H1 (cell line): ENCODE data around the gene SCGB1C2. TPM values are rescaled to one million over a fixed set of nuclear protein-coding genes. Genes with fewer than 3 reads are reported as not detected.
A peak's percentile ranks its signal among the peaks of the same experiment; 100 is the strongest.

Experiments
- CTCF ChIA-PET: fragments of 300-600 bp; sonication (Branson Sonifier 250); formaldehyde crosslinking; loops from one replicate; lab custom pipeline; 2021; ENCODE audit not compliant: partially characterized antibody; lab: Charles Lee
- POLR2A ChIA-PET: fragments of 300-600 bp; sonication (Branson Sonifier 250); formaldehyde crosslinking; loops from one replicate; lab custom pipeline; 2021; ENCODE audit warnings: inconsistent platforms; ENCODE audit not compliant: partially characterized antibody; lab: Charles Lee
- DNase-seq, 2 experiments: peaks; one replicate each; pipeline versions ENCODE4 v3.0.0 to v3.0.0-alpha.2; 2010 to 2022; ENCODE audit warnings: low spot score in 2 of 2, low read depth in 1 of 2, mixed read lengths in 1 of 2
- FAIRE-seq: peaks from 2 replicates; lab custom pipeline; 2011; peaks lifted over from hg19 to GRCh38; lab: Jason Lieb, UNC
- H2AFZ ChIP-seq: 2 replicates; pipeline ENCODE4 v1.8.1; 2012; ENCODE audit warnings: low read length, inconsistent platforms
- H2AK5ac ChIP-seq: 2 replicates; pipeline ENCODE4 v1.6.1; 2013; ENCODE audit warnings: low read depth, low read length
- H2BK120ac ChIP-seq: replicated peaks from 2 replicates; pipeline ENCODE3; 2013; ENCODE audit warnings: low read depth, low read length, inconsistent platforms
- H2BK12ac ChIP-seq: 2 replicates; pipeline ENCODE4 v1.6.1; 2013; ENCODE audit warnings: low read depth, low read length
- H2BK15ac ChIP-seq: 2 replicates; pipeline ENCODE4 v1.6.1; 2013; ENCODE audit warnings: low read length
- H2BK20ac ChIP-seq: 2 replicates; pipeline ENCODE4 v1.6.1; 2013; ENCODE audit warnings: low read length
- H2BK5ac ChIP-seq: 2 replicates; pipeline ENCODE4 v1.6.1; 2013; ENCODE audit warnings: low read depth, low read length
- H3K14ac ChIP-seq: 2 replicates; pipeline ENCODE4 v1.6.1; 2013; ENCODE audit warnings: inconsistent platforms; ENCODE audit not compliant: insufficient read length
- H3K18ac ChIP-seq: 2 replicates; pipeline ENCODE4 v1.6.1; 2013; ENCODE audit warnings: low read length; ENCODE audit errors: extremely low read depth
- H3K23ac ChIP-seq: 2 replicates; pipeline ENCODE4 v1.6.1; 2013; ENCODE audit warnings: inconsistent platforms; ENCODE audit not compliant: insufficient read length
- H3K23me2 ChIP-seq: 2 replicates; pipeline ENCODE4 v1.6.1; 2013; ENCODE audit warnings: low read depth, low read length
- H3K27ac ChIP-seq: 2 replicates; pipeline ENCODE4 v1.6.1; 2011; ENCODE audit warnings: low read depth, low read length, inconsistent platforms
- H3K27me3 ChIP-seq, 4 experiments: replicated peaks in 1 of 4; 1 replicate in 1 of 4; 2 replicates in 3 of 4; pipeline versions ENCODE4 v1.6.1 to v1.8.1; 2011 to 2013; ENCODE audit warnings: low read length in 3 of 4, mild to moderate bottlenecking in 3 of 4, inconsistent platforms in 2 of 4, mixed read lengths in 2 of 4, moderate library complexity in 1 of 4; ENCODE audit not compliant: control insufficient read depth in 3 of 4, insufficient read depth in 3 of 4; ENCODE audit errors: extremely low read depth in 1 of 4
- H3K36me3 ChIP-seq, 4 experiments: 2 replicates each; pipeline versions ENCODE4 v1.6.1 to v1.8.1; 2011 to 2013; ENCODE audit warnings: mild to moderate bottlenecking in 4 of 4, low read length in 3 of 4, moderate library complexity in 2 of 4, control low read depth in 1 of 4, inconsistent platforms in 1 of 4; ENCODE audit not compliant: insufficient read depth in 4 of 4, control insufficient read depth in 2 of 4
- H3K4ac ChIP-seq: replicated peaks from 2 replicates; pipeline ENCODE3; 2013; ENCODE audit warnings: low read length, low read depth, mixed read lengths, inconsistent platforms; ENCODE audit not compliant: insufficient read length
- H3K4me1 ChIP-seq, 4 experiments: replicated peaks in 1 of 4; 1 replicate in 1 of 4; 2 replicates in 3 of 4; pipeline versions ENCODE4 v1.6.1 to v1.8.1; 2011 to 2013; ENCODE audit warnings: low read length in 3 of 4, inconsistent platforms in 2 of 4, mixed read lengths in 1 of 4; ENCODE audit not compliant: insufficient read depth in 4 of 4, control insufficient read depth in 3 of 4
- H3K4me2 ChIP-seq, 2 experiments: 2 replicates each; pipeline versions ENCODE4 v1.6.1 to v1.8.1; 2011 to 2013; ENCODE audit warnings: low read depth in 2 of 2, low read length in 2 of 2, control low read depth in 1 of 2, inconsistent platforms in 1 of 2, mild to moderate bottlenecking in 1 of 2; ENCODE audit not compliant: insufficient read depth in 1 of 2
- H3K4me3 ChIP-seq, 4 experiments: fragments of 200-600, 300-600 bp in 1 of 4; sonication (generic), shearing (Covaris generic), sonication (Bioruptor Twin) in 1 of 4; 2 replicates each; pipeline versions ENCODE4 v1.5.1 to v1.8.1; 2011 to 2016; ENCODE audit warnings: low read length in 4 of 4, low read depth in 3 of 4, control low read depth in 2 of 4, inconsistent platforms in 2 of 4, mild to moderate bottlenecking in 2 of 4, mixed read lengths in 1 of 4, moderate library complexity in 1 of 4; ENCODE audit not compliant: insufficient read depth in 2 of 4; ENCODE audit errors: extremely low read depth in 1 of 4
- H3K56ac ChIP-seq: replicated peaks from 2 replicates; pipeline ENCODE3; 2013; ENCODE audit warnings: low read depth, mild to moderate bottlenecking, mixed read lengths, low read length, inconsistent platforms; ENCODE audit not compliant: insufficient read length
- H3K79me1 ChIP-seq: 2 replicates; pipeline ENCODE4 v1.6.1; 2013; ENCODE audit warnings: low read depth, low read length, control low read depth
- H3K79me2 ChIP-seq, 2 experiments: 2 replicates each; pipeline versions ENCODE4 v1.6.1 to v1.8.1; 2012 to 2013; ENCODE audit warnings: low read length in 2 of 2, mild to moderate bottlenecking in 2 of 2, inconsistent platforms in 1 of 2; ENCODE audit not compliant: insufficient read depth in 2 of 2, control insufficient read depth in 1 of 2
- H3K9ac ChIP-seq, 4 experiments: replicated peaks in 1 of 4; 1 replicate in 1 of 4; 2 replicates in 3 of 4; pipeline versions ENCODE4 v1.6.1 to v1.8.1; 2011 to 2013; ENCODE audit warnings: low read depth in 3 of 4, low read length in 3 of 4, control low read depth in 2 of 4, mild to moderate bottlenecking in 2 of 4, moderate library complexity in 2 of 4, inconsistent platforms in 1 of 4; ENCODE audit errors: extremely low read depth in 1 of 4
- H3K9me3 ChIP-seq, 2 experiments: 2 replicates each; pipeline versions ENCODE4 v1.6.1 to v1.8.1; 2012 to 2013; ENCODE audit warnings: mild to moderate bottlenecking in 2 of 2, moderate library complexity in 2 of 2, control low read depth in 1 of 2, inconsistent platforms in 1 of 2, low read depth in 1 of 2, low read length in 1 of 2, mixed read lengths in 1 of 2; ENCODE audit not compliant: insufficient read depth in 2 of 2
- H4K20me1 ChIP-seq, 2 experiments: replicated peaks in 1 of 2; 2 replicates each; pipeline versions ENCODE3 to v1.8.1; 2011 to 2013; ENCODE audit warnings: inconsistent platforms in 2 of 2, low read length in 2 of 2, mild to moderate bottlenecking in 1 of 2; ENCODE audit not compliant: insufficient read depth in 2 of 2, control insufficient read depth in 1 of 2
- H4K5ac ChIP-seq: 2 replicates; pipeline ENCODE4 v1.6.1; 2013; ENCODE audit warnings: low read length, low read depth, mixed read lengths, inconsistent platforms; ENCODE audit not compliant: insufficient read length
- H4K8ac ChIP-seq: 2 replicates; pipeline ENCODE4 v1.8.0; 2013; ENCODE audit warnings: mild to moderate bottlenecking, moderate library complexity, low read length, inconsistent platforms; ENCODE audit not compliant: insufficient read depth; ENCODE audit errors: extremely low read depth
- H4K91ac ChIP-seq: replicated peaks from 2 replicates; pipeline ENCODE3; 2013; ENCODE audit warnings: low read length, mixed read lengths, inconsistent platforms; ENCODE audit not compliant: insufficient read length
- BCL11A ChIP-seq, 2 experiments: IDR thresholded peaks; one replicate each; pipeline ENCODE4 v1.6.1; 2011; ENCODE audit warnings: low read depth in 2 of 2, low read length in 2 of 2, mild to moderate bottlenecking in 2 of 2
- CHD2 ChIP-seq: IDR thresholded peaks from 2 replicates; pipeline ENCODE4 v1.6.1; 2012; ENCODE audit warnings: low read length, improper control_type of control experiment
- E2F6 ChIP-seq: IDR thresholded peaks from 2 replicates; pipeline ENCODE4 v1.6.1; 2012; ENCODE audit warnings: inconsistent platforms
- EP300 ChIP-seq, 2 experiments: IDR thresholded peaks; 1 replicate in 1 of 2; 2 replicates in 1 of 2; pipeline ENCODE4 v1.6.1; 2011 to 2012; ENCODE audit warnings: low read depth in 2 of 2, low read length in 2 of 2, mild to moderate bottlenecking in 2 of 2, borderline replicate concordance in 1 of 2, inconsistent platforms in 1 of 2, moderate library complexity in 1 of 2
- HDAC6 ChIP-seq: IDR thresholded peaks from one replicate; pipeline ENCODE4 v1.7.1; 2012; ENCODE audit warnings: low read depth, mild to moderate bottlenecking, inconsistent platforms, low read length, moderate library complexity
- JUN ChIP-seq: IDR thresholded peaks from 2 replicates; pipeline ENCODE4 v1.6.1; 2011; ENCODE audit warnings: low read depth, mild to moderate bottlenecking, improper control_type of control experiment, low read length
- NRF1 ChIP-seq: IDR thresholded peaks from 2 replicates; pipeline ENCODE4 v1.6.1; 2011; ENCODE audit warnings: mild to moderate bottlenecking, low read depth, low read length, improper control_type of control experiment
- SAP30 ChIP-seq: fragments of 300-600 bp; sonication (generic); IDR thresholded peaks from 2 replicates; pipeline ENCODE4 v1.7.1; 2012; ENCODE audit warnings: low read length, moderate library complexity, mild to moderate bottlenecking, inconsistent platforms; ENCODE audit not compliant: insufficient read depth, insufficient replicate concordance
- SP1 ChIP-seq: IDR thresholded peaks from 2 replicates; pipeline ENCODE4 v1.6.1; 2011; ENCODE audit warnings: low read depth, low read length
- USF2 ChIP-seq: IDR thresholded peaks from 2 replicates; pipeline ENCODE4 v1.6.1; 2011; ENCODE audit warnings: low read length, improper control_type of control experiment
- ZNF274 ChIP-seq: IDR thresholded peaks from 2 replicates; pipeline ENCODE4 v1.7.0; 2012; ENCODE audit warnings: low read length, borderline replicate concordance; ENCODE audit errors: extremely low read depth
- WGBS, 2 experiments: shearing (Covaris generic) in 1 of 2; methylation state at CpG; one replicate each; pipeline versions ENCODE4 v1.1.6 to v1.1.7; 2013 to 2015; ENCODE audit warnings: low lambda C conversion rate in 2 of 2, mixed read lengths in 2 of 2, inconsistent platforms in 1 of 2, low coverage in 1 of 2, missing lambda C conversion rate in 1 of 2; ENCODE audit not compliant: insufficient replicate concordance in 2 of 2, insufficient coverage in 1 of 2, insufficient read length in 1 of 2; ENCODE audit errors: extremely low coverage in 1 of 2, missing lambda C conversion rate in 1 of 2; 5-methylcytosine and 5-hydroxymethylcytosine counted together
- polyA plus RNA-seq, 7 experiments: library from polyadenylated mRNA; depleted of rRNA in 3 of 7; stranded (reverse) in 5 of 7; unstranded in 2 of 7; fragments of >200 nt in 5 of 7; fragments of 200-250 nt in 2 of 7; gene quantifications; 1 replicate in 5 of 7; 2 replicates in 1 of 7; 4 replicates in 1 of 7; pipeline versions ENCODE4 v1.2.1 to v1.2.3, GENCODE V29; 2011 to 2013; ENCODE audit warnings: missing spikeins in 2 of 7, mixed read lengths in 2 of 7
- total RNA-seq: library from RNA; stranded (reverse); fragmentation: NEBNext Ultra II Directional; extraction: Animal tissue kit (Norgen Biotek cat#: 25700); gene quantifications from 2 replicates; pipeline ENCODE4 v1.2.1, GENCODE V29; 2021

SCGB1C2 gene
- total and polyA plus RNA-seq, 2 of the 8 experiments (the other 6 are each of a cell fraction or from before 2014, with no cell fraction given), result not detected

GRCh38 chr17:177155-177554 is 39.8 kb downstream of the SCGB1C2 start:
- POLR2A ChIA-PET, result interaction anchor here (0.5 kb wide), 1 partner anchor 9 kb away, joined by 3 read pairs; no protein-coding TSS in a partner anchor

More at GRCh38 chr17:177155-177554, 39.8 kb downstream of the SCGB1C2 start:
- no peak overlapping the region for H2BK20ac ChIP-seq
- no peak overlapping the region for H2BK12ac ChIP-seq
- H4K8ac ChIP-seq, result no peak overlapping the region
- H4K5ac ChIP-seq, result no peak overlapping the region
- no peak overlapping the region for H3K4me2 ChIP-seq
- no peak for TF ChIP-seq EP300 (IDR thresholded peaks at IDR 0.05; ENCODE audit: borderline replicate concordance in 1 of 2, low read depth in 2 of 2, low read length in 2 of 2)
- TF ChIP-seq NRF1, result no peak
- TF ChIP-seq ZNF274, result no peak
- no peak for TF ChIP-seq USF2
- no peak for TF ChIP-seq BCL11A (IDR thresholded peaks at IDR 0.05; ENCODE audit: low read depth in 2 of 2, low read length in 2 of 2)
- TF ChIP-seq JUN, result no peak
- no peak for TF ChIP-seq SAP30
- TF ChIP-seq E2F6, result no peak
- no peak for TF ChIP-seq HDAC6
- TF ChIP-seq SP1, result no peak
- no peak for TF ChIP-seq CHD2
- H3K4ac ChIP-seq, result no peak overlapping the region
- H2BK120ac ChIP-seq, result no peak overlapping the region
- H3K9ac ChIP-seq, result no peak overlapping the region
- WGBS, 2 experiments, result 85% methylated on average over 3 of the region's 3 CpGs; no CpG with 5 or more reads in 1 of the 2 experiments
- H2BK15ac ChIP-seq, result no peak overlapping the region
- no peak overlapping the region for H3K56ac ChIP-seq
- peaks cover 0 to 12% (median 6%) of the 10 kb centered on the region in 4 experiments; a peak in 6 of 7 replicates for H3K4me1 ChIP-seq
- H3K36me3 ChIP-seq, result no peaks in the 10 kb centered on the region
- H3K18ac ChIP-seq, result no peak overlapping the region
- no peak overlapping the region for H3K23ac ChIP-seq
- H3K23me2 ChIP-seq, result peaks cover 9% of the 10 kb centered on the region; the same call in 1 of the 2 replicates
- H3K9me3 ChIP-seq, result no peaks in the 10 kb centered on the region
- no peak for DNase-seq
- no peak overlapping the region for H3K14ac ChIP-seq
- H4K91ac ChIP-seq, result no peak overlapping the region
- no peaks in the 10 kb centered on the region for H4K20me1 ChIP-seq
- H3K79me2 ChIP-seq, result no peaks in the 10 kb centered on the region
- no peak overlapping the region for H3K4me3 ChIP-seq
- peak overlapping the region; percentile 93 for H2AK5ac ChIP-seq
- no peak for FAIRE-seq
- no peak overlapping the region for H2AFZ ChIP-seq
- H3K79me1 ChIP-seq, result peaks cover 2% of the 10 kb centered on the region; the same call in 1 of the 2 replicates
- no peak overlapping the region for H3K27ac ChIP-seq
- CTCF ChIA-PET, result interaction anchor here (0.6 to 1.8 kb wide), 5 partner anchors 12 to 523 kb away, joined by 3 to 6 read pairs (median 3); no protein-coding TSS in a partner anchor
- peaks cover 17 to 39% (median 31%) of the 10 kb centered on the region in 4 experiments for H3K27me3 ChIP-seq
- H2BK5ac ChIP-seq, result no peak overlapping the region
